H1 (cell line): Measurements from ENCODE around the gene SIK2. TPM values are rescaled to one million over a fixed set of nuclear protein-coding genes. Genes with fewer than 3 reads are reported as not detected.

Experiments
- CTCF ChIA-PET: fragments of 300-600 bp; sonication (Branson Sonifier 250); formaldehyde crosslinking; loops from one replicate; lab custom pipeline; 2021; ENCODE audit not compliant: partially characterized antibody; lab: Charles Lee
- POLR2A ChIA-PET: fragments of 300-600 bp; sonication (Branson Sonifier 250); formaldehyde crosslinking; loops from one replicate; lab custom pipeline; 2021; ENCODE audit warnings: inconsistent platforms; ENCODE audit not compliant: partially characterized antibody; lab: Charles Lee
- DNase-seq, 2 experiments: peaks; one replicate each; pipeline versions ENCODE4 v3.0.0 to v3.0.0-alpha.2; 2010 to 2022; ENCODE audit warnings: low spot score in 2 of 2, low read depth in 1 of 2, mixed read lengths in 1 of 2
- FAIRE-seq: peaks from 2 replicates; lab custom pipeline; 2011; peaks lifted over from hg19 to GRCh38; lab: Jason Lieb, UNC
- H2AFZ ChIP-seq: 2 replicates; pipeline ENCODE4 v1.8.1; 2012; ENCODE audit warnings: low read length, inconsistent platforms
- H2AK5ac ChIP-seq: 2 replicates; pipeline ENCODE4 v1.6.1; 2013; ENCODE audit warnings: low read depth, low read length
- H2BK120ac ChIP-seq: replicated peaks from 2 replicates; pipeline ENCODE3; 2013; ENCODE audit warnings: low read depth, low read length, inconsistent platforms
- H2BK12ac ChIP-seq: 2 replicates; pipeline ENCODE4 v1.6.1; 2013; ENCODE audit warnings: low read depth, low read length
- H2BK15ac ChIP-seq: 2 replicates; pipeline ENCODE4 v1.6.1; 2013; ENCODE audit warnings: low read length
- H2BK20ac ChIP-seq: 2 replicates; pipeline ENCODE4 v1.6.1; 2013; ENCODE audit warnings: low read length
- H2BK5ac ChIP-seq: 2 replicates; pipeline ENCODE4 v1.6.1; 2013; ENCODE audit warnings: low read depth, low read length
- H3K14ac ChIP-seq: 2 replicates; pipeline ENCODE4 v1.6.1; 2013; ENCODE audit warnings: inconsistent platforms; ENCODE audit not compliant: insufficient read length
- H3K18ac ChIP-seq: 2 replicates; pipeline ENCODE4 v1.6.1; 2013; ENCODE audit warnings: low read length; ENCODE audit errors: extremely low read depth
- H3K23ac ChIP-seq: 2 replicates; pipeline ENCODE4 v1.6.1; 2013; ENCODE audit warnings: inconsistent platforms; ENCODE audit not compliant: insufficient read length
- H3K23me2 ChIP-seq: 2 replicates; pipeline ENCODE4 v1.6.1; 2013; ENCODE audit warnings: low read depth, low read length
- H3K27ac ChIP-seq: 2 replicates; pipeline ENCODE4 v1.6.1; 2011; ENCODE audit warnings: low read depth, low read length, inconsistent platforms
- H3K27me3 ChIP-seq, 4 experiments: replicated peaks in 1 of 4; 1 replicate in 1 of 4; 2 replicates in 3 of 4; pipeline versions ENCODE4 v1.6.1 to v1.8.1; 2011 to 2013; ENCODE audit warnings: low read length in 3 of 4, mild to moderate bottlenecking in 3 of 4, inconsistent platforms in 2 of 4, mixed read lengths in 2 of 4, moderate library complexity in 1 of 4; ENCODE audit not compliant: control insufficient read depth in 3 of 4, insufficient read depth in 3 of 4; ENCODE audit errors: extremely low read depth in 1 of 4
- H3K36me3 ChIP-seq, 4 experiments: 2 replicates each; pipeline versions ENCODE4 v1.6.1 to v1.8.1; 2011 to 2013; ENCODE audit warnings: mild to moderate bottlenecking in 4 of 4, low read length in 3 of 4, moderate library complexity in 2 of 4, control low read depth in 1 of 4, inconsistent platforms in 1 of 4; ENCODE audit not compliant: insufficient read depth in 4 of 4, control insufficient read depth in 2 of 4
- H3K4ac ChIP-seq: replicated peaks from 2 replicates; pipeline ENCODE3; 2013; ENCODE audit warnings: low read length, low read depth, mixed read lengths, inconsistent platforms; ENCODE audit not compliant: insufficient read length
- H3K4me1 ChIP-seq, 4 experiments: replicated peaks in 1 of 4; 1 replicate in 1 of 4; 2 replicates in 3 of 4; pipeline versions ENCODE4 v1.6.1 to v1.8.1; 2011 to 2013; ENCODE audit warnings: low read length in 3 of 4, inconsistent platforms in 2 of 4, mixed read lengths in 1 of 4; ENCODE audit not compliant: insufficient read depth in 4 of 4, control insufficient read depth in 3 of 4
- H3K4me2 ChIP-seq, 2 experiments: 2 replicates each; pipeline versions ENCODE4 v1.6.1 to v1.8.1; 2011 to 2013; ENCODE audit warnings: low read depth in 2 of 2, low read length in 2 of 2, control low read depth in 1 of 2, inconsistent platforms in 1 of 2, mild to moderate bottlenecking in 1 of 2; ENCODE audit not compliant: insufficient read depth in 1 of 2
- H3K4me3 ChIP-seq, 4 experiments: fragments of 200-600, 300-600 bp in 1 of 4; sonication (generic), shearing (Covaris generic), sonication (Bioruptor Twin) in 1 of 4; 2 replicates each; pipeline versions ENCODE4 v1.5.1 to v1.8.1; 2011 to 2016; ENCODE audit warnings: low read length in 4 of 4, low read depth in 3 of 4, control low read depth in 2 of 4, inconsistent platforms in 2 of 4, mild to moderate bottlenecking in 2 of 4, mixed read lengths in 1 of 4, moderate library complexity in 1 of 4; ENCODE audit not compliant: insufficient read depth in 2 of 4; ENCODE audit errors: extremely low read depth in 1 of 4
- H3K56ac ChIP-seq: replicated peaks from 2 replicates; pipeline ENCODE3; 2013; ENCODE audit warnings: low read depth, mild to moderate bottlenecking, mixed read lengths, low read length, inconsistent platforms; ENCODE audit not compliant: insufficient read length
- H3K79me1 ChIP-seq: 2 replicates; pipeline ENCODE4 v1.6.1; 2013; ENCODE audit warnings: low read depth, low read length, control low read depth
- H3K79me2 ChIP-seq, 2 experiments: 2 replicates each; pipeline versions ENCODE4 v1.6.1 to v1.8.1; 2012 to 2013; ENCODE audit warnings: low read length in 2 of 2, mild to moderate bottlenecking in 2 of 2, inconsistent platforms in 1 of 2; ENCODE audit not compliant: insufficient read depth in 2 of 2, control insufficient read depth in 1 of 2
- H3K9ac ChIP-seq, 4 experiments: replicated peaks in 1 of 4; 1 replicate in 1 of 4; 2 replicates in 3 of 4; pipeline versions ENCODE4 v1.6.1 to v1.8.1; 2011 to 2013; ENCODE audit warnings: low read depth in 3 of 4, low read length in 3 of 4, control low read depth in 2 of 4, mild to moderate bottlenecking in 2 of 4, moderate library complexity in 2 of 4, inconsistent platforms in 1 of 4; ENCODE audit errors: extremely low read depth in 1 of 4
- H3K9me3 ChIP-seq, 2 experiments: 2 replicates each; pipeline versions ENCODE4 v1.6.1 to v1.8.1; 2012 to 2013; ENCODE audit warnings: mild to moderate bottlenecking in 2 of 2, moderate library complexity in 2 of 2, control low read depth in 1 of 2, inconsistent platforms in 1 of 2, low read depth in 1 of 2, low read length in 1 of 2, mixed read lengths in 1 of 2; ENCODE audit not compliant: insufficient read depth in 2 of 2
- H4K20me1 ChIP-seq, 2 experiments: replicated peaks in 1 of 2; 2 replicates each; pipeline versions ENCODE3 to v1.8.1; 2011 to 2013; ENCODE audit warnings: inconsistent platforms in 2 of 2, low read length in 2 of 2, mild to moderate bottlenecking in 1 of 2; ENCODE audit not compliant: insufficient read depth in 2 of 2, control insufficient read depth in 1 of 2
- H4K5ac ChIP-seq: 2 replicates; pipeline ENCODE4 v1.6.1; 2013; ENCODE audit warnings: low read length, low read depth, mixed read lengths, inconsistent platforms; ENCODE audit not compliant: insufficient read length
- H4K8ac ChIP-seq: 2 replicates; pipeline ENCODE4 v1.8.0; 2013; ENCODE audit warnings: mild to moderate bottlenecking, moderate library complexity, low read length, inconsistent platforms; ENCODE audit not compliant: insufficient read depth; ENCODE audit errors: extremely low read depth
- H4K91ac ChIP-seq: replicated peaks from 2 replicates; pipeline ENCODE3; 2013; ENCODE audit warnings: low read length, mixed read lengths, inconsistent platforms; ENCODE audit not compliant: insufficient read length
- BACH1 ChIP-seq: IDR thresholded peaks from 2 replicates; pipeline ENCODE4 v1.6.1; 2012; ENCODE audit warnings: low read length, improper control_type of control experiment
- BRCA1 ChIP-seq: IDR thresholded peaks from 2 replicates; pipeline ENCODE4 v1.6.1; 2012; ENCODE audit warnings: low read depth, low read length, improper control_type of control experiment
- CBX8 ChIP-seq: fragments of 300-800, 300-1000 bp; sonication (generic); IDR thresholded peaks from 2 replicates; pipeline ENCODE4 v1.7.1; 2016; ENCODE audit warnings: low read depth, low read length, borderline replicate concordance
- CHD2 ChIP-seq: IDR thresholded peaks from 2 replicates; pipeline ENCODE4 v1.6.1; 2012; ENCODE audit warnings: low read length, improper control_type of control experiment
- CTBP2 ChIP-seq: IDR thresholded peaks from 2 replicates; pipeline ENCODE4 v1.7.0; 2011; ENCODE audit warnings: borderline replicate concordance, mild to moderate bottlenecking, moderate library complexity, mixed read lengths, low read length; ENCODE audit not compliant: insufficient read depth, insufficient read length
- GTF2F1 ChIP-seq: IDR thresholded peaks from 2 replicates; pipeline ENCODE4 v1.6.1; 2012; ENCODE audit warnings: low read depth, low read length, improper control_type of control experiment, borderline replicate concordance
- JUND ChIP-seq: IDR thresholded peaks from 2 replicates; pipeline ENCODE4 v1.6.1; 2011; ENCODE audit warnings: mild to moderate bottlenecking, improper control_type of control experiment, low read length
- PHF8 ChIP-seq: fragments of 200-600 bp; sonication (generic); conservative IDR thresholded peaks from 2 replicates; pipeline ENCODE4 v1.7.1; 2012; ENCODE audit warnings: low read depth, mild to moderate bottlenecking, inconsistent platforms, low read length, moderate library complexity
- POU5F1 ChIP-seq: IDR thresholded peaks from 2 replicates; pipeline ENCODE4 v1.6.1; 2011; ENCODE audit warnings: low read depth, mild to moderate bottlenecking, low read length, moderate library complexity
- RXRA ChIP-seq: IDR thresholded peaks from 2 replicates; pipeline ENCODE4 v1.6.1; 2011; ENCODE audit warnings: low read depth, mild to moderate bottlenecking, low read length, moderate library complexity; ENCODE audit not compliant: insufficient read depth
- SIN3A ChIP-seq, 2 experiments: IDR thresholded peaks in 1 of 2; conservative IDR thresholded peaks in 1 of 2; 2 replicates each; pipeline ENCODE4 v1.6.1; 2011 to 2012; ENCODE audit warnings: low read length in 2 of 2, improper control_type of control experiment in 1 of 2, low read depth in 1 of 2, mild to moderate bottlenecking in 1 of 2
- SIRT6 ChIP-seq: IDR thresholded peaks from one replicate; pipeline ENCODE4 v1.7.1; 2012; ENCODE audit warnings: low read length, inconsistent platforms
- SIX5 ChIP-seq: IDR thresholded peaks from 2 replicates; pipeline ENCODE4 v1.6.1; 2011; ENCODE audit warnings: mild to moderate bottlenecking, low read depth, low read length
- SRF ChIP-seq: IDR thresholded peaks from 2 replicates; pipeline ENCODE4 v1.6.1; 2011; ENCODE audit warnings: mild to moderate bottlenecking, low read depth, low read length, moderate library complexity
- WGBS, 2 experiments: shearing (Covaris generic) in 1 of 2; methylation state at CpG; one replicate each; pipeline versions ENCODE4 v1.1.6 to v1.1.7; 2013 to 2015; ENCODE audit warnings: low lambda C conversion rate in 2 of 2, mixed read lengths in 2 of 2, inconsistent platforms in 1 of 2, low coverage in 1 of 2, missing lambda C conversion rate in 1 of 2; ENCODE audit not compliant: insufficient replicate concordance in 2 of 2, insufficient coverage in 1 of 2, insufficient read length in 1 of 2; ENCODE audit errors: extremely low coverage in 1 of 2, missing lambda C conversion rate in 1 of 2; 5-methylcytosine and 5-hydroxymethylcytosine counted together
- polyA plus RNA-seq, 7 experiments: library from polyadenylated mRNA; depleted of rRNA in 3 of 7; stranded (reverse) in 5 of 7; unstranded in 2 of 7; fragments of >200 nt in 5 of 7; fragments of 200-250 nt in 2 of 7; gene quantifications; 1 replicate in 5 of 7; 2 replicates in 1 of 7; 4 replicates in 1 of 7; pipeline versions ENCODE4 v1.2.1 to v1.2.3, GENCODE V29; 2011 to 2013; ENCODE audit warnings: missing spikeins in 2 of 7, mixed read lengths in 2 of 7
- total RNA-seq: library from RNA; stranded (reverse); fragmentation: NEBNext Ultra II Directional; extraction: Animal tissue kit (Norgen Biotek cat#: 25700); gene quantifications from 2 replicates; pipeline ENCODE4 v1.2.1, GENCODE V29; 2021
- TF ChIP-seq, protein P1 (sequence below): IDR thresholded peaks from 2 replicates; pipeline ENCODE4 v1.6.1; 2011; ENCODE audit warnings: low read depth, mild to moderate bottlenecking, low read length; ENCODE audit not compliant: insufficient read depth

Gene SIK2
- total and polyA plus RNA-seq, 2 of the 8 experiments (the other 6 are each of a cell fraction or from before 2014, with no cell fraction given), result 8.8 to 11.2 TPM

DNA sequence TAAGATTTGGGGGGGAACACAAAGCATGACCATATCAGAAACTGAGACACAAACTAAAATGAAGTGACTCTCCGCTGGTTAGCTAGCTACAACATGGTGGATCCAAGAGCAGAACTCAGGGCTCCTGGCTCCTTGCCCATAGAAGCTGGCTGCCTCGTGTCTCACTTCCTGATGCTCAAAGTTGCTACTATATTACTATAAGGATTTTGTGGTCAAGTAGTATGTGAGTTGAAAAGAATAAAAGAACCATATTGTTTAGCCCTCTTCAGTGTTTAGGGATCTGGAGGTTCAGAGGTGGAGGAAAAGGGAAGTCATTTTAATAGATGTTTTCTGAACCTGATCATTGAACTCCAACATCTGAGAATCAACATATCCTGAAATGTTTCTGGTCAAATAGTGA lies 16.9 kb upstream of the SIK2 start:
- no peak for TF ChIP-seq RXRA
- TF ChIP-seq SIRT6, result no peak
- TF ChIP-seq, protein P1, sequence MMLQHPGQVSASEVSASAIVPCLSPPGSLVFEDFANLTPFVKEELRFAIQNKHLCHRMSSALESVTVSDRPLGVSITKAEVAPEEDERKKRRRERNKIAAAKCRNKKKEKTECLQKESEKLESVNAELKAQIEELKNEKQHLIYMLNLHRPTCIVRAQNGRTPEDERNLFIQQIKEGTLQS, result no peak
- no peak for TF ChIP-seq CBX8
- no peak for TF ChIP-seq CTBP2
- no peak for TF ChIP-seq PHF8
- no peak for TF ChIP-seq SIN3A (conservative IDR thresholded peaks at IDR 0.05 in 1 of 2, IDR thresholded peaks at IDR 0.05 in 1 of 2; ENCODE audit: low read depth in 1 of 2, low read length in 2 of 2)
- TF ChIP-seq JUND, result no peak
- TF ChIP-seq GTF2F1, result no peak
- no peak for TF ChIP-seq CHD2
- no peak for TF ChIP-seq SIX5
- no peak for TF ChIP-seq SRF
- TF ChIP-seq BRCA1, result no peak
- TF ChIP-seq BACH1, result no peak
- TF ChIP-seq POU5F1, result no peak
- Histone ChIP-seq H3K79me2 (no peaks in the 10 kb centered on the region), H3K79me1 (no peaks in the 10 kb centered on the region), H3K23me2 (no peaks in the 10 kb centered on the region), H2BK5ac (no peak overlapping the region), H2BK15ac (no peak overlapping the region), H4K91ac (no peak overlapping the region), H3K4ac (no peak overlapping the region), H2AFZ (no peak overlapping the region), H3K4me3 (no peak overlapping the region), H3K27ac (no peak overlapping the region), H4K20me1 (no peaks in the 10 kb centered on the region), H4K5ac (no peak overlapping the region), H2BK120ac (no peak overlapping the region), H3K4me1 (peaks cover 0 to 5% (median 0%) of the 10 kb centered on the region in 4 experiments; a peak in 1 of 7 replicates), H3K36me3 (no peaks in the 10 kb centered on the region), H3K9ac (no peak overlapping the region), H3K14ac (no peak overlapping the region), H3K4me2 (no peak overlapping the region), H3K9me3 (0 out of 4 replicates have a peak, but pooled peaks cover 0 to 4% of the 10 kb centered on the region in 2 experiments), H3K56ac (no peak overlapping the region), H2BK20ac (no peak overlapping the region), H3K18ac (no peak overlapping the region), H3K23ac (no peak overlapping the region), H3K27me3 (no peaks in the 10 kb centered on the region), H2AK5ac (no peak overlapping the region), H2BK12ac (no peak overlapping the region), H4K8ac (no peak overlapping the region)
- FAIRE-seq (no peak), DNase-seq (no peak)
- WGBS, 2 experiments, result 83% methylated on average over 2 of the region's 2 CpGs; no CpG with 5 or more reads in 1 of the 2 experiments
- POLR2A ChIA-PET, result no interaction called here
- CTCF ChIA-PET, result interaction anchor here (0.7 to 3.6 kb wide), 5 partner anchors 14 to 257 kb away, joined by 3 to 24 read pairs (median 11); no protein-coding TSS in a partner anchor
